ENCODE results near the gene PRRC2A.

The PRRC2A gene

GRCh38 chr6:31651602-31652191 lies 31.2 kb downstream of the PRRC2A start:
- no peak for DNase-seq (ENCODE audit: low read depth in 2 of 2)

GRCh38 chr6:31652925-31653724 lies 32.6 kb downstream of the PRRC2A start:
- DNase-seq (ENCODE audit: low read depth in 2 of 2), result peak; percentile 76 to 82

GRCh38 chr6:31654574-31655348 lies 34.2 kb downstream of the PRRC2A start:
- no peak for DNase-seq (ENCODE audit: low read depth in 2 of 2)

- no peak for DNase-seq (ENCODE audit: low read depth in 2 of 2)
Observed at GRCh38 chr6:31655349-31656237, 35.1 kb downstream of the PRRC2A start, which contains the start of gene APOM. TSS of gene APOM (plus strand) at chr6:31655894. CDS start at chr6:31655967, 73 bp downstream.

- no peak for DNase-seq (ENCODE audit: low read depth in 2 of 2)
Observed at GRCh38 chr6:31657406-31658157, 37.1 kb downstream of the PRRC2A start.

- DNase-seq (ENCODE audit: low read depth in 2 of 2), result no peak
Observed at GRCh38 chr6:31658158-31658688, 37.7 kb downstream of the PRRC2A start.

- DNase-seq (ENCODE audit: low read depth in 2 of 2), result no peak
Observed at GRCh38 chr6:31658983-31659648, 38.6 kb downstream of the PRRC2A start.

GRCh38 chr6:31659649-31660380 lies 39.3 kb downstream of the PRRC2A start:
- DNase-seq (ENCODE audit: low read depth in 2 of 2), result peak in 1 of 2 donors; percentile 23

GRCh38 chr6:31660381-31661261 lies 40.1 kb downstream of the PRRC2A start, which contains the start of gene C6orf47:
TSS of gene C6orf47 (minus strand) at chr6:31660778. CDS start at chr6:31659947, 831 bp downstream.
- DNase-seq (ENCODE audit: low read depth in 2 of 2), result peak; percentile 75 to 81

- DNase-seq (ENCODE audit: low read depth in 2 of 2), result no peak
Observed at GRCh38 chr6:31661262-31662123, 41.0 kb downstream of the PRRC2A start.

- DNase-seq (ENCODE audit: low read depth in 2 of 2), result no peak
Observed at GRCh38 chr6:31662124-31662723, 41.7 kb downstream of the PRRC2A start.

- DNase-seq (ENCODE audit: low read depth in 2 of 2), result no peak
Observed at GRCh38 chr6:31663126-31663960, 42.8 kb downstream of the PRRC2A start.

GRCh38 chr6:31663961-31664789 lies 43.7 kb downstream of the PRRC2A start:
- no peak for DNase-seq (ENCODE audit: low read depth in 2 of 2)

GRCh38 chr6:31664790-31665500 lies 44.4 kb downstream of the PRRC2A start, which contains the start of gene GPANK1:
TSS of gene GPANK1 (minus strand) at chr6:31664997. CDS start at chr6:31664478, 519 bp downstream.
- peak; percentile 77 to 83 for DNase-seq (ENCODE audit: low read depth in 2 of 2)
